HCT116 (cell line): ENCODE results near the gene SORT1. TPM values are rescaled to one million over a fixed set of nuclear protein-coding genes. Genes with fewer than 3 reads are reported as not detected.

Experiments
- ATAC-seq: fragments of 200-7000 bp; cut with Tn5 transposase; 2 replicates; pipeline ENCODE4 v1.9.1; 2020; ENCODE audit warnings: mild to moderate bottlenecking, moderate library complexity
- BruUV-seq: library from RNA; stranded (reverse); fragments of 400-500 nt; replicated peaks from 2 replicates; lab custom pipeline; 2021; lab: Mats Ljungman, UMichigan
- CTCF ChIA-PET: fragments of 300-600 bp; sonication (Branson Sonifier 250); formaldehyde crosslinking; loops from one replicate; lab custom pipeline; 2021; ENCODE audit warnings: antibody characterized with exemption; lab: Charles Lee
- POLR2A ChIA-PET: fragments of 300-600, 350-600 bp; sonication (Branson Sonifier 250); formaldehyde crosslinking; loops from one replicate; lab custom pipeline; 2021; ENCODE audit warnings: antibody characterized with exemption; lab: Charles Lee
- RAD21 ChIA-PET, 2 experiments: fragments of 300-600 bp; sonication (Branson Sonifier 250); formaldehyde crosslinking; loops; one replicate each; lab custom pipeline; 2023; ENCODE audit warnings: low total read pairs in 2 of 2; ENCODE audit not compliant: uncharacterized antibody in 2 of 2, unreplicated experiment in 2 of 2, low non-redundant PET in 1 of 2; lab: Charles Lee
- DNase-seq: peaks from one replicate; pipeline ENCODE4 v3.0.0-alpha.2; 2010; ENCODE audit warnings: low read depth, low spot score
- H2AFZ ChIP-seq: fragments of 200-600 bp; shearing (Covaris generic), sonication (generic); 2 replicates; pipeline ENCODE4 v1.6.1; 2017; ENCODE audit warnings: low read depth, mixed run types, mixed read lengths, antibody characterized with exemption, low read length; ENCODE audit not compliant: poor library complexity, severe bottlenecking
- H3K27ac ChIP-seq: 2 replicates; pipeline ENCODE4 v1.5.1; 2012; ENCODE audit warnings: low read depth, low read length
- H3K27me3 ChIP-seq: fragments of 200-600 bp; sonication (generic); 2 replicates; pipeline ENCODE4 v1.6.1; 2016; ENCODE audit warnings: mixed run types, low read length, mixed read lengths; ENCODE audit not compliant: insufficient read depth
- H3K36me3 ChIP-seq, 2 experiments: fragments of 200-500 bp in 1 of 2; fragments of 200-600 bp in 1 of 2; sonication (Bioruptor generic) in 1 of 2; sonication (generic) in 1 of 2; 2 replicates each; pipeline versions ENCODE4 v1.5.1 to v1.6.1; 2014 to 2016; ENCODE audit warnings: low read length in 2 of 2, inconsistent platforms in 1 of 2, mixed read lengths in 1 of 2, mixed run types in 1 of 2; ENCODE audit not compliant: insufficient read depth in 2 of 2, control insufficient read depth in 1 of 2
- H3K4me1 ChIP-seq, 2 experiments: fragments of 200-600 bp in 1 of 2; sonication (generic) in 1 of 2; 2 replicates each; pipeline versions ENCODE4 v1.5.1 to v1.6.1; 2012 to 2017; ENCODE audit warnings: low read length in 2 of 2, inconsistent platforms in 1 of 2, mild to moderate bottlenecking in 1 of 2, mixed read lengths in 1 of 2, mixed run types in 1 of 2, moderate library complexity in 1 of 2; ENCODE audit not compliant: insufficient read depth in 2 of 2, control insufficient read depth in 1 of 2
- H3K4me2 ChIP-seq: fragments of 200-600 bp; sonication (generic); 2 replicates; pipeline ENCODE4 v1.6.1; 2017; ENCODE audit warnings: mixed run types, low read length, mixed read lengths
- H3K4me3 ChIP-seq, 2 experiments: fragments of 200-600 bp in 1 of 2; sonication (generic) in 1 of 2; replicated peaks in 1 of 2; 2 replicates each; pipeline ENCODE4 v1.5.1; 2011 to 2016; ENCODE audit warnings: low read length in 2 of 2, control low read depth in 1 of 2, low read depth in 1 of 2, mild to moderate bottlenecking in 1 of 2, mixed read lengths in 1 of 2, mixed run types in 1 of 2
- H3K79me2 ChIP-seq: fragments of 200-600 bp; sonication (generic); 2 replicates; pipeline ENCODE4 v1.6.1; 2017; ENCODE audit warnings: mild to moderate bottlenecking, mixed run types, low read length, moderate library complexity, mixed read lengths; ENCODE audit not compliant: insufficient read depth
- H3K9ac ChIP-seq: fragments of 200-600 bp; sonication (generic); 2 replicates; pipeline ENCODE4 v1.6.1; 2016; ENCODE audit warnings: low read length, mixed read lengths
- H3K9me2 ChIP-seq: fragments of 200-600 bp; sonication (generic), shearing (Covaris generic); 2 replicates; pipeline ENCODE4 v1.6.1; 2017; ENCODE audit warnings: mixed run types, mild to moderate bottlenecking, moderate library complexity; ENCODE audit not compliant: insufficient read depth
- H3K9me3 ChIP-seq, 2 experiments: fragments of 200-500 bp in 1 of 2; fragments of 200-600 bp in 1 of 2; sonication (Bioruptor generic) in 1 of 2; sonication (generic) in 1 of 2; 2 replicates each; pipeline ENCODE4 v1.6.1; 2014 to 2017; ENCODE audit warnings: low read length in 2 of 2, mixed read lengths in 2 of 2, inconsistent platforms in 1 of 2, low read depth in 1 of 2, mild to moderate bottlenecking in 1 of 2, mixed run types in 1 of 2, moderate library complexity in 1 of 2; ENCODE audit not compliant: control insufficient read depth in 1 of 2, insufficient read depth in 1 of 2
- H4K20me1 ChIP-seq: fragments of 200-600 bp; sonication (generic), shearing (Covaris generic); 2 replicates; pipeline ENCODE4 v1.6.1; 2017; ENCODE audit warnings: mixed run types, mild to moderate bottlenecking, moderate library complexity; ENCODE audit not compliant: insufficient read depth
- CBX3 ChIP-seq: IDR thresholded peaks from 2 replicates; pipeline ENCODE4 v1.6.1; 2012; ENCODE audit warnings: low read depth
- EGR1 ChIP-seq: IDR thresholded peaks from 2 replicates; pipeline ENCODE4 v1.6.1; 2012; ENCODE audit warnings: low read depth
- ELF1 ChIP-seq: IDR thresholded peaks from 2 replicates; pipeline ENCODE4 v1.6.1; 2012; ENCODE audit warnings: low read depth, borderline replicate concordance
- FOSL1 ChIP-seq: IDR thresholded peaks from 2 replicates; pipeline ENCODE4 v1.6.1; 2012; ENCODE audit warnings: low read depth
- RAD21 ChIP-seq: IDR thresholded peaks from 2 replicates; pipeline ENCODE4 v1.6.1; 2012; ENCODE audit warnings: low read depth, mild to moderate bottlenecking
- SP1 ChIP-seq: IDR thresholded peaks from 2 replicates; pipeline ENCODE4 v1.6.1; 2012; ENCODE audit warnings: low read depth
- SRF ChIP-seq: IDR thresholded peaks from 2 replicates; pipeline ENCODE4 v1.6.1; 2012; ENCODE audit warnings: low read depth
- TCF7L2 ChIP-seq: IDR thresholded peaks from 2 replicates; pipeline ENCODE4 v1.7.0; 2011; ENCODE audit warnings: borderline replicate concordance, inconsistent platforms; ENCODE audit not compliant: insufficient read depth, insufficient read length; ENCODE audit errors: extremely low read depth
- ZBTB33 ChIP-seq: IDR thresholded peaks from 2 replicates; pipeline ENCODE4 v1.6.1; 2011; ENCODE audit warnings: mild to moderate bottlenecking, low read length, moderate library complexity; ENCODE audit not compliant: insufficient replicate concordance; ENCODE audit errors: extremely low read depth
- ZFX ChIP-seq: fragments of 450-650 bp; IDR thresholded peaks from 2 replicates; pipeline ENCODE4 v1.6.1; 2017
- ZNF274 ChIP-seq: fragments of 200-500 bp; sonication (Bioruptor generic); IDR thresholded peaks from 2 replicates; pipeline ENCODE4 v1.6.1; 2014; ENCODE audit warnings: mild to moderate bottlenecking, low read depth, low read length, inconsistent platforms
- intact Hi-C: fragments of 100-400 bp; cut with micrococcal nuclease; formaldehyde crosslinking; loops from 2 replicates; pipeline ENCODE4 v1.10.0; 2022
- total RNA-seq: library from RNA; stranded (reverse); gene quantifications from one replicate; pipeline ENCODE4 v1.2.1, GENCODE V29; 2021; ENCODE audit not compliant: unreplicated experiment

SORT1 gene
- total RNA-seq, 1 experiment from 2014 or later: 20.2 TPM

GRCh38 chr1:109338091-109338490, 59.6 kb downstream of the SORT1 start:
- DNase-seq (no peak), ATAC-seq (no peak)
- Histone ChIP-seq H3K27me3 (no peaks in the 10 kb centered on the region), H3K36me3 (peaks cover 0 to 8% of the 10 kb centered on the region in 2 experiments; a peak in 3 of 4 replicates), H3K4me1 (no peaks in the 10 kb centered on the region), H3K4me3 (no peak overlapping the region), H3K27ac (no peak overlapping the region), H4K20me1 (no peaks in the 10 kb centered on the region), H3K9me2 (no peaks in the 10 kb centered on the region), H2AFZ (no peak overlapping the region), H3K9ac (no peak overlapping the region), H3K79me2 (no peaks in the 10 kb centered on the region), H3K9me3 (no peaks in the 10 kb centered on the region), H3K4me2 (no peak overlapping the region)
- POLR2A ChIA-PET: no interaction called here
- CTCF ChIA-PET: no interaction called here
- RAD21 ChIA-PET: no interaction called here
- no TSS peak for BruUV-seq
- TF ChIP-seq SP1 (no peak), SRF (no peak), ELF1 (no peak), ZFX (no peak), ZNF274 (no peak), EGR1 (no peak)
- intact Hi-C loops: no loop called here

GRCh38 chr1:109335091-109335490, 62.6 kb downstream of the SORT1 start:
- Histone ChIP-seq H3K4me2 (no peak overlapping the region), H3K27ac (no peak overlapping the region), H3K79me2 (no peaks in the 10 kb centered on the region), H3K36me3 (peaks cover 0 to 6% of the 10 kb centered on the region in 2 experiments; a peak in 3 of 4 replicates)
- POLR2A ChIA-PET: no interaction called here
- no peak for ATAC-seq
- no peak for TF ChIP-seq RAD21
- TF ChIP-seq CBX3: no peak
- TF ChIP-seq ZBTB33: no peak
- no peak for TF ChIP-seq TCF7L2
- no peak for TF ChIP-seq EGR1
- no peak for TF ChIP-seq FOSL1
- TF ChIP-seq, all 23 proteins: peak for 0
- Histone ChIP-seq H3K9me2 (no peaks in the 10 kb centered on the region), H2AFZ (no peak overlapping the region), H3K4me1 (no peaks in the 10 kb centered on the region), H4K20me1 (no peaks in the 10 kb centered on the region), H3K9ac (no peak overlapping the region), H3K27me3 (no peaks in the 10 kb centered on the region), H3K4me3 (no peak overlapping the region), H3K9me3 (peaks cover 8 to 14% of the 10 kb centered on the region in 2 experiments; a peak in 1 of 4 replicates)
- BruUV-seq: no TSS peak
- DNase-seq: no peak
- ChIA-PET CTCF (no interaction called here), RAD21 (no interaction called here)
- intact Hi-C loops: no loop called here
